Measurements from ENCODE around the gene CPLANE2.

CPLANE2 gene

DNA sequence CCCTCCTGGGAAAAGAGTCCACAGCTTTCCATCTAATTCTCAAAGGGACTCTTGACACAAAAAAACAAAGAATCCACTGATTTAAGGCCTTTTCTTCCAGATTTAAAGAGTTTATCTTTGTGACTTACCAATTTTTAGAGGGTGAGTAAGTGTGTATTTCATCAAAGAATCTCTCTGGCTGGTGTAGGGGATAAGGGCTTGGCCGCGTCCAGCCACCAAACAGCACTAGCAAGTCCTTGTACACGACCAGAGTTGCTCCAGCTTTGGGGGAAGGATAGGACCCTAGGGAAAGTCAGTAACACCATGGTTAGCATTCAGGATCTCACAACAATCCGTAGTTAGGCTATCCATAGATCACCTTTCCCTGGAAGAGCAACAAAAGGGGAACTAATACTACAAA is 19.5 kb upstream of the CPLANE2 start:
- FAIRE-seq (no peak), DNase-seq (ENCODE audit: insufficient read length, low spot score) (no peak)
- TF ChIP-seq, protein P1, sequence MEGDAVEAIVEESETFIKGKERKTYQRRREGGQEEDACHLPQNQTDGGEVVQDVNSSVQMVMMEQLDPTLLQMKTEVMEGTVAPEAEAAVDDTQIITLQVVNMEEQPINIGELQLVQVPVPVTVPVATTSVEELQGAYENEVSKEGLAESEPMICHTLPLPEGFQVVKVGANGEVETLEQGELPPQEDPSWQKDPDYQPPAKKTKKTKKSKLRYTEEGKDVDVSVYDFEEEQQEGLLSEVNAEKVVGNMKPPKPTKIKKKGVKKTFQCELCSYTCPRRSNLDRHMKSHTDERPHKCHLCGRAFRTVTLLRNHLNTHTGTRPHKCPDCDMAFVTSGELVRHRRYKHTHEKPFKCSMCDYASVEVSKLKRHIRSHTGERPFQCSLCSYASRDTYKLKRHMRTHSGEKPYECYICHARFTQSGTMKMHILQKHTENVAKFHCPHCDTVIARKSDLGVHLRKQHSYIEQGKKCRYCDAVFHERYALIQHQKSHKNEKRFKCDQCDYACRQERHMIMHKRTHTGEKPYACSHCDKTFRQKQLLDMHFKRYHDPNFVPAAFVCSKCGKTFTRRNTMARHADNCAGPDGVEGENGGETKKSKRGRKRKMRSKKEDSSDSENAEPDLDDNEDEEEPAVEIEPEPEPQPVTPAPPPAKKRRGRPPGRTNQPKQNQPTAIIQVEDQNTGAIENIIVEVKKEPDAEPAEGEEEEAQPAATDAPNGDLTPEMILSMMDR (IDR thresholded peaks at IDR 0.05; ENCODE audit: insufficient read depth, missing control alignments) = no peak

DNA sequence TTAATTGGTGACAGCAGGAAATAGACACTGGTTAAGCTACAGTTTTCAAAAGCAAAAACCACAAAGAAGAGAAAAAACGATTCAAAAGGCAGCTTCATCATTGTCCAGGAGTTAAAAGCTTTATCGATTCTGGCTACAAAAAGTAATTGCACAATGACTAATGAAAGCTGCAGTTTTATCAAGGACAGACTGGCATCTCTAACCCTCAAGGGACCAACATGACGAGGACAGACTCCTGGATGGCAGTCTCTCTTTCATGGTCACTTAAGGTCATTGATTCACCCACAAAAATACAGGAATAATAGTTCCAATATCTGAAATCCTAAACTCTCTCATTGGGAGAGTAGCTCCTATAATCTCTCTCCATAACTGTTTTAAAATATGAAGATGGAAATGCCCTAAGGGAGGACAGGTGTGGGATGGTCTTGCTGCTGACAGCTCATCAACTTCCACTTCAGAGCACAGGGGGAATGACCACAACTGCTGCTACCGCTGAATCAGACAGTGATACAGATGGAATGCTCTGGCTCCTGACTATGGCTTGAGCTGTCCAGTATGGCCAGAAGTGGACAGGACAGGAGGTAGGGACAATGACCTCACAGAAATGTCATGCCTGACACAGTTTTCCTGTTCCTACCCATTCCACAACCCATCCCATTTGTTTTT is 17.4 kb upstream of the CPLANE2 start:
- DNase-seq (ENCODE audit: insufficient read length, low spot score) (no peak), FAIRE-seq (no peak)
- TF ChIP-seq, protein P1 (IDR thresholded peaks at IDR 0.05; ENCODE audit: insufficient read depth, missing control alignments) = no peak

DNA sequence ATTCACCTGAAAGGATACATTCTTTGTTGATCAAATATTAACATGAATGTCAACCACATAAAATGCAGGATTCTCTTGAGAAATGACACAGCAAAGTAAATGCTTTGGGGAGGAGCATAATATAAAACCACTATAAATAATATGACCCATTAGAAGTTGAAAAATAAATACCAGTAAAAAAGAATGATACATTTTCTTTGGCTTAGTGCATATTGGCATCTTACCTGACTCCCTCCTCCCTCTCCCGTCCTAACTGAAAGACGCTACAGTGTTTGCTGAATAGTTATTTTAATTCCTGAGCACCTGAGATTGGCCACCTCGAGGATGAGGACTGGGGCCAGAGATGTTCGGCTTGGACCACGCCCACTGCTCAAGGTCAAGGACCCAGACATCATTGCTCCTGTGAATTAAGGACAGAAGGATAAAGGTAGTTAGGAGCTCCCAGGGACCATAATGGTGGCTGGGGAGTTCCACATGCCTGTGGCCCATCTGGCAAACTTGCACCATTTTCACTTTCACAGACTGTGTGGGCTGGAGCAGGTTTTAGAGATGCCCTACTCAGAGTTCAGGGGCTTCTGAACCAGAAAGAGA is 16.4 kb upstream of the CPLANE2 start:
- no peak for DNase-seq (ENCODE audit: insufficient read length, low spot score)
- TF ChIP-seq, protein P1 (IDR thresholded peaks at IDR 0.05; ENCODE audit: insufficient read depth, missing control alignments) = no peak
- FAIRE-seq = no peak

DNA sequence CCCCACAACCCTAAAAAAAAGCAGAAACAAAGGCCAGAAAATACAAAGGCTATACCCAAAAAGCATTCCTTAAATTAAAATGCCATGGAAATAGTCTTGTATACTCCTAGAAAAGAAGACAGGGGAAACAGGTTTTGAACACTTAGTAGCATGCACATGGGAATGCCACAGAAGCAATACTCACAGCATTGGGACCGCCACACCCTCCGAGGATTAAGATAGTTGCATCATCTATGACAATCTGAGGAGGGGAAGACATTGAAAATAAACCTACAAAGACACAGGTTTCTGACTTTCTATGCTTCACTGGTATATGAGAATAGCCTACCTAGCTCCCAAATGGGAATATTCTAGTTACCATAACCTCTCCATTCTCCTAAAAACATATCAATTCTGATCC is 15.9 kb upstream of the CPLANE2 start:
- no peak for DNase-seq (ENCODE audit: insufficient read length, low spot score)
- FAIRE-seq = no peak
- TF ChIP-seq, protein P1 (IDR thresholded peaks at IDR 0.05; ENCODE audit: insufficient read depth, missing control alignments) = no peak

DNA sequence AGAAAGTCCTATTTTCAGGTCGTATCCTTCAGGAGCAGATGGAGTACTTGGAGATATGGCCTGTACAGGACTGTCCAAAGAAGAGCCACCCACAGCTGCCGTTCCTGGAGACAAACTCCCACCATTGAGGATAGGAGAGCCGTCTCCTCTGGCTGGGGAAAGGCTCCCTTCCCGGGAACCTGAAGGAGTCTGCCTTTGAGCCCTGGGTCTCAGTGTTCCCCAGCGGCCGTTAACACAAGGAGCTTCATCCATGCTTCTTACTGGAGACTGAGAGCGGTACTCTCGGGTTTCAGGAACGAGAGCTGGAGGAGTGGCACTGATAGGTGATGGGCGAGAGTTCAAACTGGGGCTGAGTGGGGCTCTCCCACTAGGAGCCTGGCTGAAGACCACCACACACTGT is 14.4 kb upstream of the CPLANE2 start:
- no peak for FAIRE-seq
- no peak for DNase-seq (ENCODE audit: insufficient read length, low spot score)
- TF ChIP-seq, protein P1 (IDR thresholded peaks at IDR 0.05; ENCODE audit: insufficient read depth, missing control alignments) = no peak

DNA sequence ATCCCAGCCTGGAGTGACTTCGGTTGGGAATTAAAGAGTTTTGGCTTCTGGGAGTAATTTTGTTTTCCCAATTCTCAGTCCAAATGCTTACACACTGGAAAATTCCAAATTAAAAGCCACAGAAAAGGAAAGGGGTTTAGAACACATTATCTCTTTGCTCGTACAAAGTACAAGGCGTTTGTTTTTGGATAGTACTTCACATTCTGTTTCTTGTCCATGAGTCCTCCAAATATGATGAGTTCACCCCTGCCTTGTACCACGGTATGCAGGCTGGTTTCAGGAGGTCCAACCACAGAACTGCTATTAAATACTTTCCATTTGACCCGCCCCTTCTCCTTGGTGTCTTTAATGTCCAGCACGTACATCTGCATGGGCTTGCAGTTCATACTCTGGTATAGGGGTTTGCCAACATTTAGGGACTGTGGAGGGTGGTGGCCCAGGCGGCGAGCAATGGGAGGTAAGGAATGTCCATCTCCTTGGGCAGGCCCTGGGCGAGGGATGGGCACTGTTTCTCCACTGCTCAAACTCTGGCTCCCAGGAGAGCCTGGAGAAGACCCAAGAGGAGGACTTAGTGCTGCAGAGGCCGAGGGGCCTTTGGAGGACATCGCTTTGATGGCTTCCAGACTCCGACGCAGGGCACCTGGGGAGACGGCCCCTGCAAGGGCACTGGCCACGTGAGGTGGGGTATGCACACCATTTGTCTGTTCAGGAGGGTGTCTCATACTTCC is 13.7 kb upstream of the CPLANE2 start:
- TF ChIP-seq, protein P1 (IDR thresholded peaks at IDR 0.05; ENCODE audit: insufficient read depth, missing control alignments) = no peak
- no peak for DNase-seq (ENCODE audit: insufficient read length, low spot score)
- no peak for FAIRE-seq

Data from D721Med (cell line).